CD4-positive, alpha-beta T cell treated with Interleukin-6 at 100 ng/mL for 8 hours (primary cell): ENCODE results near the gene OPN1SW.

Experiments
- DNase-seq: peaks from one replicate; pipeline ENCODE4 v3.0.0-alpha.2; 2020; ENCODE audit warnings: mixed read lengths, low spot score

OPN1SW gene

DNA sequence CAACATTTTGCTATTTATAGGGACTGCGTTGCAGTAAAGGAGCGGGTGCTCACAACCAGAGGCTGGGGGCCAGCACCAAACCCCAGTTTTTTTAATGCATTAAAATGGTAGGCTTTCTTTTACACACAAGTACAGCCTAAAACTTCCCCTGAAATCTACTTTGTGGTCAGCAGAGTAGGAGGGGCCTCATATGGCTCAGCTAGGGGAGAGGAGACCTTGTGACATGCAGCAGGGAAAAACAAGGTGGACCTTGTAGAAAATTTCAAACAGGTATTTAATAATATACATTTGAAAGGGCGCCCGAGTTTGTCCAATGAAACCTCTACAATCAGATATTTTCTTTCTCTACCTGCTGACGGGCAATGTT, 17.6 kb upstream of the OPN1SW start:
- no peak for DNase-seq

DNA sequence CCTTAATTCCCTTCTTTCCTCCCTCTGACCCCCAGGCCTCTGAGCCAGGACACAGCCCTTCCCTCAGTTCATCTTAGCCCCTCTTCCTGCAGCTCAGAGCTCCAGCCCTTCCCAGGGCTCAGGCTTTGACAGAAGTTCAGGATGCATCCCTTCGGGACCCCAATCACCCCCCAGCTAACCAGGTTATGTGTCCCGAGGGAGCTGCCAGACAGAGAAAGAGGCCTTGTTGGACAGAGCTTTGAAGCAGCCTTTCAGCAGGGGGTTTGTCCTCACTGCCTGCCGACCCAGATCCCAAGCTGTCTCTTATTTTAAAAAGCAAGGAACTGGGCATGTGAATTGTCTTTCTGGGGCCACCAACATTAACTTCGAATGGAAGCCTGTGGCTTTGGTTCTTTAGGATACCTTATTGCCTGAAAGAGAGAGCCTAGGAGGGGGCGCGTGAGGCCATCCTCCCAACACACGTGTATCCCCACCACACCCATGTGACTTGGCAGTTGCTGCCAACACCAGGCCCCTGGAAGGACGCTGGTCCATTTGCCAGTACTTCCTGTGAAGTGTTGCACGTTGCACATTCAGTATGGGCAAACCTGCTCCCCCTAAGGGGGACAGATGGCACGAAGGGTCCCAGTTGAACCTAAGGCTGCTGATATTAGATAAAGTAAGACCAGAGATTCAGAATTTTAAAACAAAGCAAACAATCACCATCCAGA, 17.0 kb upstream of the OPN1SW start:
- DNase-seq: no peak

DNA sequence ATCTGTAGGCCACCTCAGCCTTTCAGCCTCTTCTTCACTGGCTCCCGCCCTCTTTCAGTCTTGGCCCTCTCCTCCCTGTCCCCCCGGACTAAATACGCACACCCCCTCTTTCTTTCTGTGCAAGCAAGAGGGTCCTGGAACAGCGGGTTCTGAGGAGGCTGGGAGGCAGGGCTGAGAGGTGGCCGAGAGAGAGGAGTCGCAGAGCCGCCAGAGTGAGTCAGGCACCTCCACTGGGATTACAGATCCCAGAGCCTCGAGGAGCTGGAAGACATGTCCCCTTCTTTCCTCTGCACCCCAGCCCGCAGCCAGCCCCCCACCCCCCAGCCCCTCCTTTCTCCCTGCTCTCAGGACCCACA, 16.4 kb upstream of the OPN1SW start:
- DNase-seq: no peak

DNA sequence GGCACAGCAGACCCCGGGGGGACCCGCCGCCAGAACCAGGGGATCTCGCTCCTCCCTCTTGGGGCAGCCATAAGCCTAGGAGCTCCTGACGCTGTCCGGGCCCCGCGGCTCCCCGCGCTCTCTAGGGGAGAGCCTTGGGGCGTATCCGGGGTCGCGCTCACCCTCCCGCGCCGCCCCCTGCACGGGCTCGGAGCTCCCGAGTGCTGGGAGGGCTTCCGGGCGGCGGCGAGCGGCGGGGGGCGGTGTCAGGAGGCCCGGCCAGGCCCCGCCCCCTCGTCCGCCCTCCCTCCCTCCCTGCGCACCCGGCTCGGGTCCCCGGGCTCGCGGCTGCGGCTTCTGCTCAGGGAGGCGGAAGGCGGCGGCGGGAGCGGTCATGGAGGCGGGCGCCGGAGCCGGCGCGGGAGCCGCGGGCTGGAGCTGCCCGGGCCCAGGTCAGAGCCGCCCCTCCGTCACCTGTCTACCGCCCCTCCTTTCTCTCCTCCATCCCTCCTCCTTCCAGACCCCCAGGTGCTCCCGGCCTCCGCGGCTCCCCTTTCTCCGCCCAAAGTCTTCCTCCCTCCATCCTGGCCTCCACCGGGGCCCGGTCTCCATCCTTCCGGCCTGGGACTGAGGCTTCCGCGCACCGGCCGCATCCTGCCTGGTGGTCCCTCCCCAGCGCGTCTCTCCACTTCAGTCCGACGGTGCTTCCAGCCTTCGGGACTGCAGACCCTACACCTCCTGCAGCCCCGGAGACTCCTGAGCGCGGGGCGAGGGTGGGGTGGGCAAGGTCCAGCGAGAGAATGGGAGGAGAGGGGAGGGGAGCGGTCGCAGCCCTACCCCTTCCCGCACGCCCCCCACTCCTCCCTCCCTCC, 15.8 kb upstream of the OPN1SW start, which contains the start of gene CCDC136:
Gene CCDC136, plus strand, starts transcription at position 848 of the 851 bp plus-strand sequence. CDS start 444 bp downstream, outside the sequence.
- peak; percentile 79 for DNase-seq

DNA sequence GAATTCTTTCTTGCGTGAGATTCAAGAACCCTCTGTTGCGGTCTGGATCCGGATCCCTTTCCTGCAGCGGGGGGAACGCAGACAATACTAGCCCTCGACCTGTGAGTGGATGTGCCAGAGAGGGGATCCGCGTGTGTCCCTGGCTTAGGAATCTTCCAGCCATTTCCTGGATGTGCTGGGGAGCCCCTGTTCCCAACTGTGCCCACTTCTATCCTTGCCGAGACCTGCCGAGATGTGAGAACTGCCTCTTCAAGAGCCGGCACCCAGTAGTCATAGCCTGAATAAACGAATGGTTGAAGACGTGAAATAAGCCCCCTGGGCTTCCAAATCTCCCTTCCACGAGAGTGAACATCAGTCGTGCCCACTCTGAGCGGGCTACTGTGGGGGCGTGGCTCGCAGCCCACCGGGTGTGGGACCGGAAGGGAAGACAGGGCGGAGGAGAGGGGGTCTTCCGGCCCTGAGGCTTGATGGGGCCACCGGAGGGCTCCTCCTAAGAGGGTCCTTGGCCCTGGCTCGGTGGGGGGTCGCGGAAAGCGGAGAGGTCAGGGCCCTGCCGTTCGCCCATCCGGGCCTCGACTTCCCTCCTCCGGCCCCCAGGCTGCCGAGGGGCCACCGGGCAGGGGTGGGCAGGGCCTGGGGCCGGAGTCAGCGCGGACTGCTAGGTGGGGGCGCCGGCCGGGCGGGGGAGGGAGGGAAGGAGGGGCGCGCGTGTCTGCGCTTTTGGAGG, 14.9 kb upstream of the OPN1SW start:
- no peak for DNase-seq

DNA sequence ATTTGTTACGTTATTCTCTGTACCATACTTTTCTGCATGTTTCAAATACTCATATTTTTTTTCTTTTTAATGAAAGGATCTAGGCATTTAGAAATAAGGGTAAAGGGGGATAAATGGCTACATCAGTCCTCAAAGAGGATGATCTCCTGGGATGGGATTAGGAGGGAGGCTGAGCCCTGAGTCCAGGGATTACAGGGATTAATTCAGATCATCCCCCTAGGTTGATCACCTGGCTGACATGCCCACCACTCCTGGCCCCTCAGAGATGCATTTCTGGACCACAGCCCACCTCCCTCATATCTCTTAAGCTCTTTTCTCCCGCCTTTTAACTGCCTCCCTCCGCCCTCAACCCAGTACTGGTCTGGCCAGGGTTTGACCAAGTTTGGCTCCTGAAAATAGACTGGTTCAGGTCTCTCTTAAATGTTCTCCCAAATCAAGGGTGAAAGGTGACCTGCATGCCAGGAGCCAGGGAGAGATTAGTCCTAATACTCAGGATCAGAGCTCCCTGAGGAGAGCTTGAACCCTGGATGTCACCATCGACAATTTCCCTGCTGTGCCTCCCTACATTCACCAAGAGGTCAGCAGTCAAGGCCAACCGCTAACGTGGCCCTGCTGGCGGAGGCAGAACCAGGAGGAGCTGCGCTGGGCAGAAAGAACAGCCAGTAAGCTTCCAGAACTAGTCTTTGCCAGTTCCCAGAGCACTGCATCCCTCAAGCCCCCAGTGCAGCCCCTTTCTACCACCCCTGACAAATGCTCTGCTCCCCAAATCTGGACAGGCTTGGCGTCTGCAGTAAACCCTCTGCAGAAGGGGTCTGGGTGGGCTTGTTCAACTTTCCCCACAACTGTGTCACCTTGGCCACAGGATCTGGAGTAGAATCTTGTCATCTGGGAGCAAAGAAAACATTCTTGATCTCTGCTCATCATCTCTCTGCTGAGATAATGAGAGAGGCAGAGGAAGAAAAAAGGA, 13.1 kb upstream of the OPN1SW start:
- no peak for DNase-seq

DNA sequence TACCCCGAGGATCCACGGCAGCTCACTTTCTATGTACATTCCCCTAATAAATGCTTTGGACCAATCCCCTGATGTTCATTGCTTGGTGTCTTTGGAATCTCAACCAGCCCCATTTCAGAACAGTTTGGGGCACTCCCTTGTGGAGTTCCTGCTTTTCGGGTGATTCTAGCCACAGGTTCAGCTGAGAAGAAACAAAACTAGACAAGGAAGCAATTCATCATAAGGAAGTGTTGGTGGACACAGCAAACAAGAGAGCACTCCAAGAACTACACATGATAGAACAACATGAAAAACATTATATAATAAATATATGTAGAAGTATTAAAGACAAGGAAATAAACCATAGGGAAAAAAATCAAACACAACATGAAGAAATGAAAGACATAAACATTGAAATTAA, 10.1 kb upstream of the OPN1SW start:
- no peak for DNase-seq

DNA sequence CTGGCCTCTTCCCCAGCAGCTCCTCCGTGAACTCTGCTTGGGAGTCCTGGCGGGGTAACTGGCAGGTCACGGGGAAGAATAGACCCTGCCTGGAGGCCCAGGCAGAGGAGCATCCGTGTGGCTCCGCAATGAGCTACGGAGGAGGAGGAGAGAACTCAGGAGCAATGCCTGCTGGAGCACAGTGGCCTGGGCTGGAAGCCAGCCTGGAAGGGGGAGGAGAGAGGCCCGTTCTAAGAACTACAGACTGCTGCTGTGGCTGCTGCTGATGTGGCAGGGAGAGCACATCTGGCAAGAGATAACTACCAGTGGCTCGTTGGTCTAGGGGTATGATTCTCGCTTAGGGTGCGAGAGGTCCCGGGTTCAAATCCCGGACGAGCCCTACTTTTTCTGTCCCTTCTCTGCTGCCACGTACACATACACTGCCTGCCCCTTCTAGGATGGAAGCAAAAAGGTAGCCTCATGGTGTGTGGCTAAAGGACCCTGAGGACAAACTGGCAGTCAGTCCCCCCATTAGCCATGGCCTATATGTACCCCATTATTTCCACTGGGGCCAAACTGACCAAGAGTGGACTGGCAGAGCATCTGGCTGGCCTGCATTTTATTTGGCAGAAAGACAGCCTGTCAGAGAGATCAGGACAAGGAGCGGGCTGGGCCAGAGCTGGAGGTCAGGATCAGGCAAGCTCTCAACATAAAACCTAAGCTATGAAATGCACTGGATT, 7.7 kb upstream of the OPN1SW start:
- no peak for DNase-seq

DNA sequence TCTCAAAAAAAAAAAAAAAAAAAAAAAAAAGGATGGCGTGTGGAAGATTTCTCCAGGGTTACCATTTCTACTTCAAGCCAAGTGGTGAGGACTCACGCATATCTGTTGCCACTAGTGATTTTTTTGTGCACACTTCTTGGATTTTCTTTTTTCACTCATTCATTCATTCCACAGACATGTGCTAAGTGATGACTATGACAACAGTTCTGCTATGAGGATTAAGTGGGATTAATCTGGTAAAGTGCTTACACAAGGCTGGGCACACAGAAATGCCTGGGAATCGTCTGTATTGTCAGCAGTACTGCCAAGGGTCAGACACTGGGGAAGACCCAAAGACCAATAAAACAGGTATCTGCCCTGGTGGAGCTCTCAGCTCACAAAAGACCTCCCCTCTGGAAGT, 6.3 kb upstream of the OPN1SW start:
- no peak for DNase-seq

DNA sequence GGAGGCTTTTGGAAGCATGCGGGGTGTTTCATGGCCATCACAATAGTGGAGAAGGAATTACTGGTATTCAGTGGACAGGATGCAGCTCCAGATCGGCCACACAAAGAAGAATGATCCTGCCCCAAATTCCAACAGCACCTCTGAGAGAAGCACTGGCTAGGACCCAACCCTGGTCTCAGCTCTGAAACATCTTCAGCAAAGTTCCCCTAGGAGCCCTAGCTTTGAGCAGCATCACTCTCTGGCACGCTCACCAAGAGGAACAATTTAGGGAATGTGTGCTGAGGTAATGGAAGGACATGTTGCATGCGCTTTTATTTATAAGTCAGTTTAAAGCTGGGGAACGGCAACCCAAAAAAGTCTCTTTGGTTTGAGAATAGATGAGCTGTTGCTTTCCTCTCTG, 5.5 kb upstream of the OPN1SW start:
- DNase-seq: no peak

DNA sequence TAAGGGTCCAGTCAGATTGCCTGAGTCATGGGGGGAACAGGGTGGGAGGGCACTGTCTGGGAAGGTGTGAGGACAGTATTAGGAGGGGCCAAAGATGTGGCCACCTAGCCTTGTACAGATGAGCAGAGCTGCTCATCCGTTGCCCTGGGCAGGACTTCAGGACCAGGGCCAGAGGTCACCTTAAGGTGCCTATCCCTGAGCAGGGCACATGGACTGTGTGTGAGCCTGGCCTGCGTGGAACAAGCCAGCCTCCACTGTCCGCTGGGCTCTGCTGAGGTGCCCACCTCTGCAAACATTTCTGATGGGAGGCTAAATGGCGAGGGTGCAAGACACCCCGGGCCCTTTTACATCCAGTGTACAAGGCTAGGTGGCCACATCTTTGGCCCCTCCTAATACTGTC, 3.4 kb upstream of the OPN1SW start:
- no peak for DNase-seq

DNA sequence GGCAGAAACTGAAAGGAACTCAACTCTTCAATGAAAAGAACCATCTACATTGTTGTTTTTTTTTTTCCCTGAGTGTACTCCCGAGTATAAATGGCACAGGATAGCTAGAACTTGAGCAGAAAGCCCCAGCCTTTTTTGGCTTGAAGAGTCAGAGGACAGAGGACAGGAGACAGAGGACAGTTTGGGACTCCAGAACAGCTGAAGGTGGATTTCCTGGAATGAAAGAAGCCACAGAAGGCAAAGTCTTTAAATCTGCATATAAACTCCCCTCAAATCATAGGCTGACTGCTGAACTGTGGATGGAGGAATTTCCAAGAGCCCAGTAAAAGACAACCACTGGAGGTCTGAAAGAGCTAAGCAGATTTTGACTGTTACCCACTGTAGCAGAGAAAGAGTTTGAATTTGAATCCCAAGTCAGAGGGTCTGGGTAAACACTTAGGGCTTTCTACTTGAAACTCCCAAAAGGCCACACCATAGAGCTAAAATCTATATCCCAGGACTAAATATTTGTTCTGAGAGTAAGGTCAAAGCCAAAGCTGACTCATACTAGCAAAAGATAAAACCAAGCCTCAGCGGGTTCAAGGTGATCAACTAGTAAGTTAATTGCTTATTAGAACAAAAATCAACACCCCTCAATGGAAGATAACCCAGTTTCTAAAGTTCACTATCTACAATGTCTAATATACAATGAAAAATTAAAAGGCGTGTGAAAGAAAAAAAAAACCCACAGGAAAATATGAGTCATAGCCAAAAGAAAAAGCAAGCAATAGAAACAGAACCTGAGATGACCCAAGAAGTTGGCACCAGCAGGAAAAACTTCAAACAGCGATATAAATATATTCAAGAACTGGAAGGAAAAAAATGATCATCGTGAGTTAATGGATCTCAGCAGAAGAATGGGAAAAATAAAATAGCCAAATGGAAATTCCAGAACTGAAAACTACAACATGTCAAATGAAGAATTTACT, 1.8 kb upstream of the OPN1SW start:
- no peak for DNase-seq

DNA sequence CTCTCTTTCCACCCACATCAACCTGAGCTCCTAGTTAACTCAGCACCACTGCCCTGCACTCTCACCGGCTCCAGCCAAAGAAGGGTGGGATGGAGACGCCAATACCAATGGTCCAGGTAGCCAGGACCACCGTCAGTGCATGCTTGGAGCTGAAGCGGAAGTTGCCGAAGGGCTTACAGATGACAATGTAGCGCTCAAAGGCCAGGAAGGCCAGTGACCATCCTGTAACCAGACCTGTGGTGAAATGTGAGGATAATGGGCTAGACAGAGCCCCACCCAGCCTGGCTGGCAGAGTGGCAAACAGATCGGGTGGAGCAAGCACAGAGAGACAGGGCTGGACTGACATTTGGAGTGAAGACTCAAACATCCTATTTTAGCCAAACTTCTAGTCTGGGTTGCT, 673 bp downstream of the OPN1SW start:
- DNase-seq: no peak

DNA sequence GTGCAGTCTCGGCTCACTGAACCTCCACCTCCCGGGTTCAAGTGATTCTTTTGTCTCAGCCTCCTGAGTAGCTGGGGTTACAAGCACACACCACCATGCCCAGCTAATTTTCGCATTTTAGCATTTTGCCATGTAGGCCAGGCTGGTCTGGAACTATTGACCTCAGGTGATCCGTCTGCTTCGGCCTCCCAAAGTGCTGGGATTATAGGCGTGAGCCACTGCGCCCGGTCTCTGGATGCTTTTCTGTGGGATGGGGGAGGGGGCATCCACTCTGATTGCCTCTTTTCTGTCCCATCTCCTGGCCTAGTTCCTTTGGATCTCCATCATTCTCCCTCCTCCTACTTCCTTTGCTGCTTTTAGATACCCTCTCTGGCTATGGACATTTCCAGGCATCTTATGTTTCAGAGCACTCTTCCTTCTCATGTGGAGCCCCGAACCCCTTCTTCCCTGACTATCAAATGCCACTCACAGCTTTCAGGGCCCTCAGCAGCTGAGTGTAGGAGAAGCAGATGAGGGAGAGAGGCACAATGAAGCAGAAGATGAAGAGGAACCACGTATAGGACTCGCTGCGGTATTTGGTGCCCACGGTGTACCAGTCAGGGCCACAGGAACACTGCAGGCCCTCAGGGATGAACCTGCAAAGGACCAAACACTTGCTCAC, 1.4 kb downstream of the OPN1SW start:
- DNase-seq: no peak

DNA sequence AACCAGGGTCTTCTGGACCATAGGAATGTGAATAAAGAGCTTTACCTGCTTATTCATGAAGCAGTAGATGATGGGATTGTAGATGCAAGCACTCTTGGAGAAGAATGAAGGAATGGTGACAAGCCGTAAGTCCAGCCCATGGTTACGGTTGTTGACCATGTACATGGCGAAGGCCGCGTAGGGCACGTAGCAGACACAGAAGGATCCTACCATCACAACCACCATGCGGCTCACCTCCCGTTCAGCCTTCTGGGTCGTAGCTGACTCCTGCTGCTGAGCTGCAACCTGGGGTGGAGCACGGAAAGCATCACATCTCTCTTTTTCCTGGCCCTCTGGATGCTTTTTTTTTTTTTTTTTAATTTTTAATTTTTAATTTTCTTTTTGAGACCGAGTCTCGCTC, 2.0 kb downstream of the OPN1SW start:
- no peak for DNase-seq

DNA sequence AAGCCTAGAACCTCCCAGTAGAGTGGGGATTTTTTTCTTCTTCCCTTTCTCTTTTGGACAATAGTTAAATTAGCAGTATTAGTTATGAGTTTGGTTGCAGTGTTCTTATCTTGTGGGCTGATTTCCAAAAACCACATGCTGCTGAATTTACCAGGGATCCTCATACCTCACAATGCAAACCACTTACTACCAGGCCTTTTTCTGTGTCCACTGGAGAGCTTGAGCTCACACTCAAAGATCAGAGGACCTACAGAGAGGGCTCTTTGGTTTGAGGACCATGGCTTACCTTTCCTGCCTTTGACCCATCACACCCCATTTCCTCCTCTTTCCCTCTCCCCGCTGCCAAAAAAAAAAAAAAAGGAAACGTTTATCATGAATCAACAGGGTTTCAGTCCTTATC, 5.4 kb downstream of the OPN1SW start:
- DNase-seq: no peak

DNA sequence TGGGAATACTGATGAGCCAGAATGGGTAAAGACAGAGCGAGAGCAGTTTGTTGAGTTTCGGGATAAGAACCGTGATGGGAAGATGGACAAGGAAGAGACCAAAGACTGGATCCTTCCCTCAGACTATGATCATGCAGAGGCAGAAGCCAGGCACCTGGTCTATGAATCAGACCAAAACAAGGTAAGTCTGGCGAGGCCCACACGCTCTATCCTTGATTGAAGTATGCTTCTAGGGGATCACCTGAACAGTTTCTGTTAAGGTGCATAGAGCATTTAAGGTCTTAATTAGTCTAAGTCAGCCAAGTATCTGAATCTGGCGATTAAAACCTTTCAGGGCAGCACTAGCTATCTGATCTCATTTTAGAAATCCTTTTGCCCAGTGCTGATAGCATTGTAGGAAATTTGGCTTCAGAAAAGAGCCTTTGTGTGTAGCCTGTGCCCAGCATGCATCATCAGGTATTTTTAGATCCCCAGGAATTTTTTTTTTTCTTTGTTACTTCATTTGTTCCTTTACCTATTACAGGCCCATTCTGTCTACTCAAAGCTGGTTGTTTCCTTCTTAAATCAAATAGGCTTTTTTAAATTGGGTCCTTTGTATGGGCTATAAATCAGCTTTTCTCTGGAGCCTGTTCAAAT, 8.0 kb downstream of the OPN1SW start:
- DNase-seq: no peak

DNA sequence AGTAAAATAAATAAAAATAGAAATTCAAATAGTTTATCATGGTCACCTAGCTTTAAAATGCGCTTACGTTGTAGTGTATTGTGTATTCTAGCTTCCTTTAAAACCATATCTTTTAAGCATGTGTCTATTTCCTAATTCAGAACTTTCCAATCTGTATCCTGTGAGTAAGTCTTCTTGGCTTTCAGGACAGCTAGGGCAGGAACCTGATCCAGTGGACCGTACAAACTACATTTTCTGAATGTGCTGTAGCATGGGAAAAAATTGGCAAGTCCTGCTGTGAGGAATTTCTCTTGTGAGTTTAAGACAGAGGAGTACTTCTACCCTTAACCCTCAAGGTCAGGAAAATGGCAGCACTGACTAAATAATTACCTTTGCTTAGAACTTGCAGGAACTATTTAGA, 12.1 kb downstream of the OPN1SW start:
- no peak for DNase-seq

DNA sequence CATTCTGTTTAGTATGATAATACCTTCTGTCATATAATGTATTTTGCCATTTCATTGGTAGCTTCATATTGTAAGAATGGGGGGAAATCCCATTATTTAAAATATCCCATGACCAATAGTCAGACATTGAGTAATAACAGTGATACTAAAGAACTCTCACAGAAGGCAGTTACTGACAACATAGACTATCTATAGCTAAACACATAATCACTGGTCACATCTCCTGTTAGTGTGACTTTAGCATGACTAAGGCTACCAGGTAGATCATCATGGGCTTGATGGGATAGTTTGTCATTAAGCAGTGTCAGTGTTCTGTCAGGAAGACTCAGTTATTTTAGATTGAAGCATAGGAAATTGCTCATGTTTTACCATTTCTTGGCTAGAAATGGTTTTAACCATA, 16.4 kb downstream of the OPN1SW start:
- no peak for DNase-seq
